ENCODE results near the gene ARHGAP8.
"Not testable (repeated sequence)": the region's sequence is repeated elsewhere in the genome, so short reads cannot be mapped to it uniquely, and the experiment has no call there.

Gene ARHGAP8

DNA sequence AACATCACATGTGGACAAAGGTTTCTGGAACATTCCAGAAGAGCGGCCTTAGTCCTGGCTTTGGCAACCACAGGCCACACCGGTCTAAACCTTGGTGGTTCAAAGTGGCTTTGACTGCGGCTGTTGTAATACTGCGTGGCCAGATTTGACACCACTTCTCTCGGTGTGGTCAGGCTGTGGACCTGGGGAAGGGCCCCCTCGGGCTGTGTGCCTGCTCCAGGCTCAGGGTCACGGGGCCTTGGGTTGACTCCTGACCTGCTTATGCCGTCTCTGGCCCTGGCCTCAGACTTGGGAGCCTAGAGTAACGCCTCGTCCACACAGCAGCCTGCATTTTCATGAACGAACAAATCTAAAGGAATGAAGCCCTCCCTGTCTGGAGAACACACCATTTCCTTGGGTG, 139.4 kb downstream of the ARHGAP8 start:
- DNase-seq, result no peak

- DNase-seq, result no peak
Observed at GRCh38 chr22:44892243-44892642, 139.9 kb downstream of the ARHGAP8 start.

DNA sequence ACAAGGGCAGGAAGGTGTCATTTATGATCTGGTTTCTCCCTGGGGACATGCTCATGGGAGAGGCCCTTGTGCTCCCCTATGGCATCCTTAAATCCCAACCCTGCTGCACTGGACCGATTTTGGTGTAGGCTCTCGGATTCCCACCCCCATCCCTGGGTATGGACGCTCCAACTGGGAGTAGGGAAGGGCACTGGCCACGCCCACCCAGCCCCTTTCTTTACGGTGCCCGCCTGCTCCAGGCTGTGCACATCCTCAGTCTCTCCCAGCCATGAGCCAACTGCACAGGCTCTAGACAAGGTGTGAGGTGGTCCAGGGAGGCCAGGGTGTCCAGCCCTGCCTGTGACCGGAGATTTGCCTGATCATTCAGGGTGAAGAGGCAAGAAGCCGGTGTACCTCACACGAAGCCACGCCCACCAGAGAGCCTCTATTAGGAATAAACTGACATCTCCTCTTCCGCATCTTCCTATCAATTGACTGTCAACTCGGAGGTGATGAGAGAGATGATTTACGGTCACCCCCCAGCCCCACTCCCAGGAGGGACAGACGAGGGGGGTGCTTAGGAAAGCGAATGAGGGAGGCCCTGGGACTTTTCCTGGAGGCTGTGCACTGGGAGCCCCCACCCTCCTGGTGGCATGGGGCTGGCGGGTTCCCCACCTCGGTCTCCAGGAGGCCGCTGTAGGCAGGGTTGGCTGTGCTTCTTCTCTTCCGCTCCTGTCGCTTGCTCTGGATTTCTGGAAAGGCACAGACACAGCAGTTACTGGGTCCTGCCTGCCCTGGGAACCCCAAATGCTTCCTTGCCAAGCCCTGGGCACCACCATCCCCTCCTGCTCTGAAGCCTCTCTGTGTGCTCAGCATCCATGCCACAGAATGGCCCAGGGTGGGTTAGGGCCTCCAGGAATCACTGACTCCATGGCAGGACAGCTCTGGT, 140.7 kb downstream of the ARHGAP8 start:
- DNase-seq, result no peak

- DNase-seq, result no peak
Observed at GRCh38 chr22:44893731-44894080, 141.3 kb downstream of the ARHGAP8 start.

DNA sequence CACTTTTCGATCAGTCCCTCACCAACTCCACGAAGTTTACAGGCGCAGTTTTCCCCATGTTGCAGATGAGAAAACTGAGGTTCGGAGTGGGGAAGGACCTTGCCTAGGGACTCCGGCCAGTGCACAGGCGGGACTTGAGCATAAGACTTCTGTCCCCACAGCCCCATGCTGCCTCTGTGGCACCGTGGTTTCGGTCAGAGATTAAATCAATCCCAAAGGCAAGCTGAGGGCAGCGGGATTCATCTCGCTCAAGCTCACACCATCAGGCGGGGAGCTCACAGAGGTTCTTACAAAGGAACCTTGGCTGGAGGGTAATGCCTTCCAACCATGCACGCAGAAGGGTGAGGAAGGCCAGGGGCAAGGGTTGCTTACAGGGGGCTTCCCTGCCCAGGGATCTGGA, 141.9 kb downstream of the ARHGAP8 start:
- DNase-seq, result no peak

- DNase-seq, result no peak
Observed at GRCh38 chr22:44894782-44895181, 142.4 kb downstream of the ARHGAP8 start.

- DNase-seq, result no peak
Observed at GRCh38 chr22:44895296-44896055, 143.1 kb downstream of the ARHGAP8 start.

- DNase-seq, result no peak
Observed at GRCh38 chr22:44898236-44898635, 145.9 kb downstream of the ARHGAP8 start.

DNA sequence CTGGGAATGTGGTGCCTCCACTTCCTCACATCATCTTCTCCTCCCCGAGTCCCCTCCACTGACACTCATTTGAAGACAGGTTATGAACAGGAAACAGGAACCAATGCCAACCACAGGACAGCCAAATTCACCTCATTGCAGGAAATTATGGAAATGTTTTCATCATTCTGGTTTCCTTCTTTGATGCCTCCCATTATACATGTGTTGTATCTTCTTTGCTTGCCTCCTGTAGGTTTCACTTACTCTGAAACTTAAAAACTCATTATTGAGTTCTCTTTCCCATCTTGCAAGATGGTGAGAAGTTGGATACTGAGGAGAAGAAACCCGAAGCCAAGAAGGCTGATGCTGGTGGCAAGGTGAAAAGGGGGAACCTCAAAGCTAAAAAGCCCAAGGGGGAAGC, 148.9 kb downstream of the ARHGAP8 start:
- DNase-seq, result no peak

GRCh38 chr22:44903164-44903563, 150.8 kb downstream of the ARHGAP8 start:
- DNase-seq, result not testable (repeated sequence)

DNA sequence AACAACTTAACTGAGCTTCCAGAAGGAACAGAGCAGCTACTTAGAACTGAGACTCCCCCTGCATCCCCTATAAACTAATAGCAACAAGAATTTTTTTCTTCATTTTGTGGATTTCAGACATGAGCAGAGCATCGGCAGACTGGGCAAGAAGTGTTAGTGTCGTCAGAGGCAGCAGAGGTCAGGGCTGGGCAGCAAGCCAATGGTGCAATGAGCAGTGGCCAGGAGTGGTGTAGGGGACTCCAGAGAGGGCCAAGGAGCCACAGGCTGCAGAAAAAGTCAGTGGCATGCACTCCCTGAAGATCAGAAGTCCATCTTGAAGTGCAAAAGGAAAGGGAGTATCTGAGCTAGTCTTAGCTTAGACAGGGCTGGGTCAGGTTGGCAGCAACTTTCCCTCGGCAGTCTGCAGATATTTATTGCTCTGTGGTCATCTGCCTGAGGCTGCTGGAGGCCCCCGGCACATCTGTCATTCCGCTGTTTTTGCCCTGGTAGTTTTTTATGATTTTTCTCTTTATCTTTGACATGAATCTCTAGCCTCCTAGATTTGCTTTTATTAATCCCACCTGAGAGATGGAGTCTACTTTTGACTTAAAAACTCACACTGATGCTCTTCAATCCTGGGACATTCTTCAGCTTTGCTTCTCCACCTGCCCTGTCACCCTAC, 152.2 kb downstream of the ARHGAP8 start:
- DNase-seq, result not testable (repeated sequence)

DNA sequence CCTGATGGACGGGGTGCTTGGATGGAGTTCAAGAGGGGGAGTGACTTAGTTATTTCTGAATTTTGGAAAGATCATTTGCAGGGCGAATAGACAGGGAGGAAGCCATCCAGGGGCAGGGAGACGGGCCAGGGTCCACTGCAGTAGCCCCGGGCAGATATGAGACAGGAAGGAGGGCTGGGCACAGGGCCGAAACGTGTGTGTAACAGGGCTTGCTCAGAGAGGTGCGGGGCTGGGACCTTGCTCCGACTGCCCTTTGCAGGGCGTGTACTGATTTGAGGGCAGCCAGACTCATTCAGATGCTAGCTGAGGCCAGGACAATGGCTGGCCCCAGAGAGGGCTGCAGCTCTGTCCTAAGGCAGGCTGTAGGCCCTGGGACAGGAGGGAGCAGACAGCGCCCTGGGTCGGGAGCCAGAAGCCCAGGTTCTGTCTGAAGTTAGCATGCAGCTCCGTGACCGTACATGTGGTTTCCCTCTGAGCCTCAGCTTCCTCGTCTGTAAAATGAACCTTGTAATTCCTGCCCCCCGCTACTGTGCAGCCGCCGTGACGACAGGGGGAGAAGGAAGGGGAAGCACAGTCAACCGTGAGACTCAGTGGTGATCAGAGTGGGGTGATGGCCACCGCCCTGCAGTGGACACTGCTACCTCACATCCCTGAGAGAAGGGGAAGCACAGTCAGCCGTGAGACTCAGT, 154.0 kb downstream of the ARHGAP8 start:
- DNase-seq, result no peak

GRCh38 chr22:44906999-44907644, 154.7 kb downstream of the ARHGAP8 start:
- no peak for DNase-seq

GRCh38 chr22:44907765-44908737, 155.7 kb downstream of the ARHGAP8 start:
- no peak for DNase-seq

- DNase-seq, result no peak
Observed at GRCh38 chr22:44909241-44909640, 156.9 kb downstream of the ARHGAP8 start.
